CD4-positive, alpha-beta T cell treated with Interferon alpha-2 for 1 hour (primary cell): ENCODE data around the gene PHOX2A.
A peak's percentile ranks its signal among the peaks of the same experiment; 100 is the strongest.
"Not testable (repeated sequence)": the region's sequence is repeated elsewhere in the genome, so short reads cannot be mapped to it uniquely, and the experiment has no call there.

Experiments
- DNase-seq, 2 donors: peaks; one replicate each; pipeline ENCODE4 v3.0.0-alpha.2; 2020 to 2022

PHOX2A gene

GRCh38 chr11:72244060-72244360 is at the start of gene PHOX2A:
PHOX2A (minus strand) TSS chr11:72244176; CDS start chr11:72244004, 172 bp downstream.
- no peak for DNase-seq

GRCh38 chr11:72293391-72293790 is 49.4 kb upstream of the PHOX2A start:
- DNase-seq: no peak

GRCh38 chr11:72292106-72292785 is 48.3 kb upstream of the PHOX2A start:
- DNase-seq: no peak

GRCh38 chr11:72290741-72291140 is 46.8 kb upstream of the PHOX2A start:
- DNase-seq: peak in 1 of 2 donors; percentile 17

- no peak for DNase-seq
Observed at GRCh38 chr11:72287293-72287692, 43.3 kb upstream of the PHOX2A start.

- no peak for DNase-seq
Observed at GRCh38 chr11:72283947-72284346, 40.0 kb upstream of the PHOX2A start.

GRCh38 chr11:72280726-72281315 is 36.8 kb upstream of the PHOX2A start:
- DNase-seq: no peak

- DNase-seq: no peak
Observed at GRCh38 chr11:72280037-72280436, 36.1 kb upstream of the PHOX2A start.

- DNase-seq: no peak
Observed at GRCh38 chr11:72278905-72279304, 34.9 kb upstream of the PHOX2A start.

GRCh38 chr11:72274435-72274834 is 30.5 kb upstream of the PHOX2A start:
- no peak for DNase-seq

- no peak for DNase-seq
Observed at GRCh38 chr11:72271980-72272379, 28.0 kb upstream of the PHOX2A start.

- no peak for DNase-seq
Observed at GRCh38 chr11:72267956-72268617, 24.1 kb upstream of the PHOX2A start.

GRCh38 chr11:72266960-72267359 is 23.0 kb upstream of the PHOX2A start:
- not testable (repeated sequence) for DNase-seq

- no peak for DNase-seq
Observed at GRCh38 chr11:72265951-72266350, 22.0 kb upstream of the PHOX2A start.

GRCh38 chr11:72263361-72263760 is 19.4 kb upstream of the PHOX2A start:
- no peak for DNase-seq

- DNase-seq: no peak
Observed at GRCh38 chr11:72260574-72260973, 16.6 kb upstream of the PHOX2A start.

- no peak for DNase-seq
Observed at GRCh38 chr11:72259490-72259889, 15.5 kb upstream of the PHOX2A start.

- no peak for DNase-seq
Observed at GRCh38 chr11:72257570-72257969, 13.6 kb upstream of the PHOX2A start.

GRCh38 chr11:72254299-72254993 is 10.5 kb upstream of the PHOX2A start:
- no peak for DNase-seq

GRCh38 chr11:72253392-72253791 is 9.4 kb upstream of the PHOX2A start:
- DNase-seq: no peak

GRCh38 chr11:72251614-72252013 is 7.6 kb upstream of the PHOX2A start:
- DNase-seq: no peak

- no peak for DNase-seq
Observed at GRCh38 chr11:72250661-72251464, 6.9 kb upstream of the PHOX2A start.

- no peak for DNase-seq
Observed at GRCh38 chr11:72249961-72250360, 6.0 kb upstream of the PHOX2A start.
